ENCODE results near the gene TOR2A. TPM values are rescaled to one million over a fixed set of nuclear protein-coding genes. Genes with fewer than 3 reads are reported as not detected.
A peak's percentile ranks its signal among the peaks of the same experiment; 100 is the strongest.

The TOR2A gene
- polyA plus RNA-seq, 3 donors = 57.4 to 63.8 (median 60.0) TPM

- H3K27ac Mint-ChIP-seq = peak overlapping the region; percentile 74 to 93 (median 85)
- H3K9me3 Mint-ChIP-seq = peaks cover 0 to 1% (median 0%) of the 10 kb centered on the region in 7 donors
- Histone ChIP-seq H2AFZ (ENCODE audit: insufficient read depth, low read depth, low read length, poor library complexity, severe bottlenecking) (no peak overlapping the region), H4K20me1 (ENCODE audit: insufficient read depth, low read length) (peaks cover 98% of the 10 kb centered on the region), H3K9ac (ENCODE audit: insufficient read depth, low read length, poor library complexity, severe bottlenecking) (no peak overlapping the region), H3K4me1 (ENCODE audit: control insufficient read depth in 1 of 2, insufficient read depth in 2 of 2, low read length in 2 of 2) (peaks cover 73 to 93% of the 10 kb centered on the region in 2 donors), H3K4me2 (replicated peaks; ENCODE audit: extremely low read depth, low read length, poor library complexity, severe bottlenecking) (no peak overlapping the region), H3K27me3 (ENCODE audit: control insufficient read depth in 2 of 2, insufficient read depth in 2 of 2, low read length in 2 of 2) (no peaks in the 10 kb centered on the region), H3K79me2 (ENCODE audit: insufficient read depth, low read length) (peaks cover 98% of the 10 kb centered on the region), H3K27ac (ENCODE audit: low read depth in 1 of 2, low read length in 2 of 2) (peak overlapping the region; percentile 5 to 39), H3K36me3 (replicated peaks in 1 of 2; ENCODE audit: control insufficient read depth in 1 of 2, insufficient read depth in 2 of 2, low read length in 2 of 2) (peaks cover 42 to 68% of the 10 kb centered on the region in 2 donors), H3K4me3 (replicated peaks in 1 of 3; ENCODE audit: low read depth in 2 of 3, low read length in 3 of 3) (no peak overlapping the region), H3K9me3 (replicated peaks in 1 of 2; ENCODE audit: control insufficient read depth in 1 of 2, insufficient read depth in 1 of 2, low read length in 2 of 2) (no peaks in the 10 kb centered on the region)
- H3K36me3 Mint-ChIP-seq = peaks cover 39 to 65% of the 10 kb centered on the region in 2 donors
- intact Hi-C loops (cut with micrococcal nuclease) = loop anchor here in 1 of 2 donors (5.0 kb wide), 1 partner anchor 205 kb away; a partner anchor contains a TSS
- WGBS (ENCODE audit: insufficient coverage) = 100% methylated on average over 2 of the region's 5 CpGs
- H3K4me3 Mint-ChIP-seq = no peak overlapping the region
- DNase-seq = no peak
- peaks cover 80% of the 10 kb centered on the region for H3K4me1 Mint-ChIP-seq
- no peak for TF ChIP-seq CTCF (IDR thresholded peaks at IDR 0.05)
- H3K27me3 Mint-ChIP-seq (ENCODE audit: low read depth in 3 of 3) = peaks cover 0 to 3% (median 0%) of the 10 kb centered on the region in 3 donors
These were observed 37.5 kb upstream of the TOR2A start for GRCh38 chr9:127772603-127773002.

- H3K4me3 ChIP-seq (replicated peaks in 1 of 3; ENCODE audit: low read depth in 2 of 3, low read length in 3 of 3) = peak overlapping the region in 2 of 3 experiments; percentile 60 to 80
- no peak overlapping the region for H3K9ac ChIP-seq (ENCODE audit: insufficient read depth, low read length, poor library complexity, severe bottlenecking)
- H2AFZ ChIP-seq (ENCODE audit: insufficient read depth, low read depth, low read length, poor library complexity, severe bottlenecking) = no peak overlapping the region
- peaks cover 72 to 96% of the 10 kb centered on the region in 2 donors for H3K4me1 ChIP-seq (ENCODE audit: control insufficient read depth in 1 of 2, insufficient read depth in 2 of 2, low read length in 2 of 2)
- DNase-seq = no peak
- H3K27me3 Mint-ChIP-seq (ENCODE audit: low read depth in 3 of 3) = peaks cover 0 to 3% (median 0%) of the 10 kb centered on the region in 3 donors
- H3K4me1 Mint-ChIP-seq = peaks cover 85% of the 10 kb centered on the region
- peaks cover 99% of the 10 kb centered on the region for H4K20me1 ChIP-seq (ENCODE audit: insufficient read depth, low read length)
- peaks cover 98% of the 10 kb centered on the region for H3K79me2 ChIP-seq (ENCODE audit: insufficient read depth, low read length)
- H3K36me3 Mint-ChIP-seq = peaks cover 49 to 72% of the 10 kb centered on the region in 2 donors
- whole genome bisulfite sequencing (ENCODE audit: insufficient coverage) = 0% methylated on average over 11 of the region's 19 CpGs
- peak overlapping the region in 1 of 2 donors; percentile 5 for H3K27ac ChIP-seq (ENCODE audit: low read depth in 1 of 2, low read length in 2 of 2)
- H3K9me3 Mint-ChIP-seq = no peaks in the 10 kb centered on the region
- H3K36me3 ChIP-seq (replicated peaks in 1 of 2; ENCODE audit: control insufficient read depth in 1 of 2, insufficient read depth in 2 of 2, low read length in 2 of 2) = peaks cover 51 to 77% of the 10 kb centered on the region in 2 donors
- no peaks in the 10 kb centered on the region for H3K9me3 ChIP-seq (replicated peaks in 1 of 2; ENCODE audit: control insufficient read depth in 1 of 2, insufficient read depth in 1 of 2, low read length in 2 of 2)
- peak overlapping the region; percentile 88 to 91 for H3K4me3 Mint-ChIP-seq
- H3K27me3 ChIP-seq (ENCODE audit: control insufficient read depth in 2 of 2, insufficient read depth in 2 of 2, low read length in 2 of 2) = no peaks in the 10 kb centered on the region
- peak overlapping the region; percentile 86 for H3K4me2 ChIP-seq (replicated peaks; ENCODE audit: extremely low read depth, low read length, poor library complexity, severe bottlenecking)
- TF ChIP-seq CTCF (IDR thresholded peaks at IDR 0.05) = no peak
- peak overlapping the region; percentile 86 to 94 (median 89) for H3K27ac Mint-ChIP-seq
- intact Hi-C loops (cut with micrococcal nuclease) = loop anchor here (1.0 to 5.0 kb wide), 4 partner anchors 12 to 204 kb away; partner anchors contain the start of gene TOR2A (in 1 of the 2)
These were observed 36.6 kb upstream of the TOR2A start for GRCh38 chr9:127771570-127772189.

Measured in CD14-positive monocyte (primary cell).